HS-5 (cell line): ENCODE measurements around the gene RXRB.

Experiments
- DNase-seq: peaks from one replicate; pipeline ENCODE4 v3.0.0-alpha.2; 2012; ENCODE audit warnings: low read depth

Gene RXRB

DNA sequence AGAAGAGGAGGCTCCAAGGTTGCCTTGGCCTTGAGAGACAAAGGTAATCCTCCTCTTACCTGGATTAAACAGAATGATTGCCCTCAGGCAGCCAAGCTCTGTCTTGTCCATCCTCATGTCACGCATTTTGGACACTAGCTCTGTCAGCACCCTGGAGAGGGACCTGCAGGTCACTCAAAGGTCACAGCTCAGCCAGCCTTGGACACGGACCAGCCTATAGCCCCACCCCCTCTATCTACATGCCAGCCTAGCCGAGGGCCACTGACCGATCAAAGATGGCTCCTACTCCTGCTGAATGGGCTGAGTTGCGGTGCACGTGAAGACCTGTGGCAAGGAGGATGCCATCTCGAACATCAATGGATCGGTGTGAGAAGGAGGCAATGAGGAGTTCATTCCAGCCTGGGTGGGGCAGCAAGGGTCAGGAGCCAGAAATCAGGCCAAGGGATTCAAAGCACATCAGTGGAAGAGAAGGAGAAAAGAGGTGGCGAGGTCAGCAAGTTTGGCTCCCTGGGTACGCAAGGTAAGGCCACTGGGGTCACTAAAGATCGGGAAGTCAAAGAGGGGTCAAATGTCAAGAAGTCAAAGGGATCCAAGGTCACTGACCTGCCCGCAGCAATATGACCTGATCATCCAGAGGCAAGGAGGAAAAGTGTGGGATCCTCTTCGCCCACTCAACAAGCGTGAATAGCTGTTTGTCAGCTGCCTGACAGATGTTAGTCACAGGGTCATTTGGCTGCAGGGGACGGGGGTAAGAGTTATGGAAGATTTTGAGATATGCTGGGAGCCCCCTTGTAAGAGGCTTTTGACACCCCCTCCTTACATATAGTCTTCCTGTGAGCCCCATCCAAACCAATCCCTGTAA, 4.9 kb downstream of the RXRB start:
- DNase-seq = no peak

DNA sequence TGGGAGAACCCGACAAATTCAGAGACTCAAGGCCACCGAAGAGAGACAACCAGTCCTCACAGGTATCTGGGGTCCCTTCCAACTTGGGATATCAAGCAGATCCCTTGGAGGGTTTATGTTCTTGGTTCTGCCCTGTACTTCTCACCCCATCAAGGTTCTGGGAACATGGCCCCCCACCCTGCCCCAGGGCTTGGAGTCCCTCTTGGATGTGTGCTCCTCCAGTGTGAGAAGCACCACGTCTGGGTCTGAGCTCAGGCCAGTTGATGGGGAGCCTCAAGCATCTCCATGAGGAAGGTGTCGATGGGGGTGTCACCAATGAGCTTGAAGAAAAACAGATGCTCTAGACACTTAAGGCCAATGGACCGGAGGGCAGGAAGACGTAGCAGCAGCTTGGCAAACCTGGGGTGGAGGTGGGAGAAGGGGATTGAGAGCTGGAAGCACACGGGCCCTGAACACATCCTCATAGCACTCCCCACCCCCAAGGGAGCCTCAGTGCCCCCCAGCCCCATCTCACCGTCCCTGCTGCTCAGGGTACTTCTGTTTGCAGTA, 6.0 kb downstream of the RXRB start:
- no peak for DNase-seq

- DNase-seq = no peak
Measured at GRCh38 chr6:33193619-33194018, 6.8 kb downstream of the RXRB start.

DNA sequence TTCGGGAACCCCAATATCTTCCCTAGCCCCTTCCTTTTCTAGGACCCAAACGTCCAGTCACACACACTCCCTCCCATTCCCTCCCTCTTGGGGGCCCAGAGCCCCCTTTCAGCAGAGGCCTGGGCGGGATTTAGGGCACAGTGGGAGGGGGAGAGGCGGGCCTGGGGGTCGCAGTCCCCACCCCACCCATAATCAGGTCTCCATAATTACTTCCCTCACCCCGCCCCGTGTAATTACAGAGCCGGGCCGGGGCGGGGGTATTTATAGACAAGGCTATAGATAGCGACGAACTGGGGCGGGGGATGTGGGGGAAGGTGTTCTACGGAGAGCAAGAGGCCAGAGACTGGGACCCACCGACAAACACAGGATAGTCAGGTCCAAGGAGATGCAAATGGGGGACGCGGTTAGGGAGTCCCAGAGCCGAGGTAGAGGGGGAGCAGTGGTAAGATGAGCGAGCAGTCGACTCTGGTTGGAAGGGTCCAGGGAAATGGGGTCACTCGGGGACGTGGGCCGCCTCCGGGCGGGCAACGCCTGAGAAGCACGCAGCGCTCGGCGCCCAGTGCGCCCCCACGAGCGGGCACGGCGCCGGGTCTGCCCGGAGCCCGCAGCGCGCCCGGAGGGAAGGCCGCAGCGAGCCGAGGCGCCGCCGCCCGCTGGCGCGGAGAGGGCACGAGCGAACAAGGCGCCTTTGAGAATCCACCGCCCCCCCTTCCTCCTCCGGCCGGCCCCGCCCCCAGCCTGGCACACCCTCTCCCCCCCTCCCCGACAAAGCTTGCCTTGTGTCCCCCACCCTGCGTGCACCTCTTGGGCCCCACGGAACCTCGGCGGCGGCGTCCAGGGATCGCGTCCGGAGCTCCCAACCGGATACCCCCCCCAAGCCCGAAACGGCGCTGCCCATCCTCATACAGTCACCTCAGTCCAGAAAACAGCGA, 7.5 kb downstream of the RXRB start:
- DNase-seq = no peak

DNA sequence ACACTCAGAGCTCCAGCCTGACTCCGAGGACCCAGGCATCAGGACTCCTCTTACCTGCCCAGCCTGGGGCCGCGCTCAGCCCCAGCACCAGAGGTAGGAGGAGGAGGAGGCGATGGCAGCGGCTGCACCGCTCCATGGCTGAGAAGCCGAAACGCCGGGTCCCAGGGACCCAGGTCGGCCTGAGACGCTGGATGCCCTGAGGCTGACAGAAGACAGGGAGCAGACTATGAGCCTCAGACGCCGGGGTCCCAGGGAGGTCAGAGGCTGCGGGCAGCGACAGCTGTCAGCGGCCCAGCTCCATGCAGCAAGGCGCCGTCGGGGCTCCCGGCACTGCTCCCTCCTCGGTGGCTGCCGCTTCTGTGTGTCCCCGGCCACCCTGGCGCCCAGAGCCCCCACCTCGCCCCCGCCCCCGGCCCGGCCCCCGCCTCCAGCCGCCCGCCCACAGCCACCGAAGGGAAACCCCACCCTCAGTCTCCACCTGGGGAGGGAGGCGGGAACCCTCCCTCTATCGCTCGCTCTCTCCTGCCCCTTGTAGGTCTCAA, 8.3 kb downstream of the RXRB start, which contains the start of gene COL11A2:
Gene COL11A2, minus strand, starts transcription at position 363 of the 542 bp plus-strand sequence. Its CDS starts 227 bp downstream, at position 136.
- DNase-seq = no peak

GRCh38 chr6:33191383-33192104, 8.9 kb downstream of the RXRB start:
- DNase-seq = no peak

DNA sequence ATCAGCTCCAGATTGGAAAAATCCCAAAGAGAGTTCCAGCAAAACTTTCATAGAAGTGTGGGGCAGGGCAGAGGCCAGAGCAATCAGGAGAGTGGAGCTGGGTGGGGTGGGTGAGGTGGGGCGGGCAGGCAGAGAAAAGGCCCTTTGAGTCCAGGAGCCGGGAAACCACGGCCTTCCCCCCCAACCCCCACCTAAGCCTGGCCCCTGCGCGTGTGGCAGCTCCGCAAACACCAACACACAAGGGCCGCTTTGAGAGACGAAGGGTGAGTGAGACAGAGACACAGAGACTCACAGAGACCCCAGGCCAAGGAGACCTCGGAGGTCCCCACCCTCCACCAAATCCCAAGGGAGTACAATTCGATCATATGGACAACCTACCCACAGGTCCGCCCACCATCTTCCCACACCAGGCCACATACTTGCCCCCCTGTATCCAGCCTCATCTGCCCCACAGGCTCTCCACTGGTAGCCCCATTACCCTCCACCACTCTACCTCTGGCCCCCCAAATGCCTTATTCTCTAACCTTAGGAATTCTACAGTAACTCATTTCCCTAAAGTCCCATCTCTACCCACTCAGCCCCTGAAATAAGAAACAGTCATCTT, 9.9 kb downstream of the RXRB start:
- no peak for DNase-seq

- DNase-seq = no peak
Measured at GRCh38 chr6:33189625-33190448, 10.6 kb downstream of the RXRB start.

GRCh38 chr6:33189164-33189563, 11.3 kb downstream of the RXRB start:
- no peak for DNase-seq

DNA sequence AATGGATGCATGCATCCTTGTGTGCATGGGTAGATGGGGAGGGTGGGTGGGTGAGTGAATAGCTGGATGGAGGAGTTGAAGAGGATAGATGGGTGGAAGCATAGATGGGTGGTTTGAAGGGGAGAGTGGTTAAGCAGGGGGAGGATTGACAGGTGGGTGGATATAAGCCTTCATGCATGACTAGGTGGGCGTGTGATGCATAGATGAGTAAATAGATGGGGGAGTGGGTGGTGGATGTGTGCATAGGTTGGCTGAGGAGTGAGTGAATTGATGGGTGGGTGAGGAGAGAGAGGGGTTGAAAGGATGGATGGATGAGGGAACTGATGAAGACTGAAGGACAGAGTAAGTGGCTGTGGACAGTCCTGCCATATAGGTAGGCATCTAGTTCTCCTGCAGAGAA, 12.7 kb downstream of the RXRB start:
- DNase-seq = no peak

DNA sequence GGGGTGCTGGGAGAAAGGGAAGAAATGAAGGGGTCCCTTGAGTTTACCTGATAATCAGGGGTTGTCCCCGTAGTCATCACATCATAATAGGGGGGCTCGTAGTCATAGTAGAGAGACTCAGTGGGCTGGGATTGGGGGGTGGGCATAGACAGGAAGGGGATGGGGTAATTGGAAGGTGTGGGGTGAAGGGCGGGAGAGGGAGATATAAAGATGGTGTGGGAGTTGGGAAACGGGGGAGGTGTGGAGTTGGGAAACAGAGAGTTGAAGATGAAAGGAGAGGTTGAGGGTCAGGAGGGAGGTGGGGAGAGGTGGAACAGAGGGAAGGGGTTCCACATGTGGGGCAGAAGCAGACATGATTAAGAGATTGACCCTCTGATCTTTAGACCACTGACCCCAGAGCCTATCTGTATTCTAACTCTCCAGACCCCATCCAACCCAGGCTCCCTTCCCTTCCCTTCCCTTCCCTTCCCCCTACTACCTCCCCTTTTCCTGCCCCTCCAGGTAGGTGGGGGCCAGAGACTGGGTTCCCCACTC, 14.7 kb downstream of the RXRB start:
- DNase-seq = no peak

DNA sequence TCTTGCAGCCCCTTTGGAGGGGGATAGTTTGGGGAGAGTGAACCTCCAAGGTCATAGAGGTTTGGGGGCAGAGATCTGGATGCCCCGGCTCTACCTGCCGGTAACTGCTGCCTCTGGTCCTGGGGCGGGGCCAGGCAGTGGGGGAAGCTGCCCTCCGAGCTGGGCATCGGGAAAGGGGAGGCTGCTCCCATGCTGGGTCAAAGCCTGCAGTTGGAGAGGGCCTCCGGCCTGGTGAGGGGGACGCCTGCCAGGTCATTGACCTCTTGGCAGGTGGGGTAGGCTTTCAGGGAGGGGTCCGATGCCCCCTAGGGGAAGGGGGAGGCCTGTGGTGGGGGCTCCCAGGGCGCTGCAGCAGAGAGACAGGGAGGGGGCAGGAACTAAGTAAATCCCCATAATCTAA, 15.3 kb downstream of the RXRB start:
- no peak for DNase-seq

DNA sequence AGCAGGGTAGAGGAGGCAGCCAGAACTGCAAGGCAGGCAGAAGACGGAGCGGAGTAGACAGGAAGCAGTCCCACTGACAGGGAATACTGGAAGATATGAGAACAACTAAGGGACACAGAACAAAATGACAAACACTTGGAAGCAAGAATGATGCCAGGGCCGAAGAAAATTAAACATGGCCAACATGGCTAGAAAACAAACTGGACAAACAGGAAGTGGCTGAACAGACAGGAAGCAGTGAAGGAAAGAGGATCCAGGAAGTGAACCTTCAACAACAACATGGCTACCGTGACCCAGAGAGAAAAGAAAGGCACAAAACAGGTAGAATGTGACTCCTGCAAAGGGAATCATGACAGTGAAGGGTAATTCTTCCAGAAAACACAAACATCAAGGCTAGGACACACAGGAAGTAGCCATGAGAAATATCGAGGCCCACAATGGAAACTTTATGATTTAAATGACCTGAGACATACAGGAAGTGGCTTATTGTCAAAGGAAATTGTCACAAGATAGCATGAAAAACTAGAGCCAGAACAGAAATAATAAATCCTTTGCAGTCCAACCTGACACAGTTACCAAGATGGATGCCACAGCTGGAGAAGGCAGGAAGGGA, 17.3 kb downstream of the RXRB start:
- DNase-seq = no peak

- DNase-seq = no peak
Measured at GRCh38 chr6:33181141-33181540, 19.3 kb downstream of the RXRB start.

DNA sequence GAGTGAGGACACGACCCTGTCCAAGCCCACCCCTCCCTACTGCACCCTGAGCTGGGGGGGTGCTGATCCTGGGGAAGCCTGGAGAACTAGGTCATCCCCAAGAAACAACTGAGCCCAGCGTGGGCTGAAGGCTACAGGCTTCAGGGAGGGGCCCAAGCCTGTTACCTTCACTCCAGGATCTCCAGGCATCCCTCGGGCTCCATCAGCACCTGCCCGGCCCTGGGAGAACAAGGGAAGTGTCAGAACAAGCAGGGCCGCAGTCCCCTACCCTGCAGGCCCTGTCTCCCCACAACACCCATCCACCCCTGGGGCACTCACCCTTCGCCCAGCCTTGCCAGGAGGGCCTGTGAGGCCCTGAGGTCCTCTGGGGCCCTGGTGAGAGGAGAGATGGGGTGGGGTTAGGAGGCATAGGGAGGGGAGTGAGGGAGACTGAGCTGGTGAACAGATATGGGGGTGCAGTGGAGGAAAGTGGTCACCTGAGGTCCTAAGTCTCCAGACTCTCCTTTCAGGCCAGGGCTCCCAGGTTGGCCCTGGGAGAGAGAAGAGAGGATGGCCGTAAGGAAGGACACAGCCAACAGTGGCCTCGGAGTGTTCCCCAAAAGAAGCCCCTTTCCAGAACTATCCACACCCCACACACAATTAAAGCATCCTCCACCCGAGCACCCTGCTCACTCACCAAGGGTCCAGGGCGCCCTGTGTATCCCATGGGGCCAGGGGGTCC, 21.6 kb downstream of the RXRB start:
- no peak for DNase-seq

- no peak for DNase-seq
Measured at GRCh38 chr6:33177552-33178446, 22.7 kb downstream of the RXRB start.

DNA sequence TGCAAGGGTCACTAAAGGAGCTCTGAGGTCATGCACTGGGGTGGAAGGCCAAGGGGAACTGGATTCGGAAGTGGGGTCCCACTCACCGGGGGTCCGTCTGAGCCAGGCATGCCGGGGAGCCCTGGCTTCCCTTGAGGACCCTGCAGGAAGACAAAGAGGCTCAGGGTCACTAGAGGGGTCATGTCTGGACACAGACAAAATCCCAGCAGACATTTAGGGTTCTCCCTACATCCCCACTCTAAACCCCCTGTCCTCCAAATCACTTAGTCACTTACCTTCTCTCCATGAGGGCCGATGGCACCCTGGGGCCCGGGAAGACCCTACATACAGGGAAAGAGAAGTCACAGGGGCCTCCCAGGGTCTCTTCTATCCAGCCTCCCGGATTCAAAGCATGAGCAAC, 23.6 kb downstream of the RXRB start:
- no peak for DNase-seq
